ENCODE data around the gene ALLC.

ALLC gene

GRCh38 chr2:3667151-3667631, 9.2 kb downstream of the ALLC start:
- H3K9me3 ChIP-seq (ENCODE audit: control insufficient read depth, insufficient read depth, low read length) = no peaks in the 10 kb centered on the region
- no peak overlapping the region for H3K27ac ChIP-seq (ENCODE audit: low read length)
- H3K27me3 ChIP-seq (ENCODE audit: control insufficient read depth, insufficient read depth, low read length) = no peaks in the 10 kb centered on the region; the same call in 1 of the 2 replicates
- no peak overlapping the region; the same call in 1 of the 2 replicates for H3K4me3 ChIP-seq (ENCODE audit: low read length)
- WGBS (ENCODE audit: insufficient coverage, insufficient read length) = no CpG with 5 or more reads among the region's 23 CpGs
- no peaks in the 10 kb centered on the region for H3K4me1 ChIP-seq (ENCODE audit: control insufficient read depth, insufficient read depth, low read length)
- no peak for DNase-seq (ENCODE audit: low read depth, low spot score)
- H3K36me3 ChIP-seq (ENCODE audit: control insufficient read depth, insufficient read depth, low read length) = no peaks in the 10 kb centered on the region

- WGBS (ENCODE audit: insufficient coverage, insufficient read length) = no CpG with 5 or more reads among the region's 8 CpGs
- H3K27ac ChIP-seq (ENCODE audit: low read length) = no peak overlapping the region
Measured at GRCh38 chr2:3669656-3670055, 11.7 kb downstream of the ALLC start.

GRCh38 chr2:3670376-3670775, 12.4 kb downstream of the ALLC start:
- Histone ChIP-seq H3K4me3 (ENCODE audit: low read length) (no peak overlapping the region), H3K27ac (ENCODE audit: low read length) (no peak overlapping the region), H3K36me3 (ENCODE audit: control insufficient read depth, insufficient read depth, low read length) (no peaks in the 10 kb centered on the region), H3K27me3 (ENCODE audit: control insufficient read depth, insufficient read depth, low read length) (no peaks in the 10 kb centered on the region), H3K9me3 (ENCODE audit: control insufficient read depth, insufficient read depth, low read length) (no peaks in the 10 kb centered on the region), H3K4me1 (ENCODE audit: control insufficient read depth, insufficient read depth, low read length) (no peaks in the 10 kb centered on the region)
- no CpG with 5 or more reads among the region's 15 CpGs for WGBS (ENCODE audit: insufficient coverage, insufficient read length)
- no peak for DNase-seq (ENCODE audit: low read depth, low spot score)

More at GRCh38 chr2:3669656-3670055, 11.7 kb downstream of the ALLC start:
- no peaks in the 10 kb centered on the region for H3K9me3 ChIP-seq (ENCODE audit: control insufficient read depth, insufficient read depth, low read length)
- no peaks in the 10 kb centered on the region for H3K36me3 ChIP-seq (ENCODE audit: control insufficient read depth, insufficient read depth, low read length)
- no peak overlapping the region for H3K4me3 ChIP-seq (ENCODE audit: low read length)
- DNase-seq (ENCODE audit: low read depth, low spot score) = no peak
- no peaks in the 10 kb centered on the region for H3K4me1 ChIP-seq (ENCODE audit: control insufficient read depth, insufficient read depth, low read length)
- no peaks in the 10 kb centered on the region for H3K27me3 ChIP-seq (ENCODE audit: control insufficient read depth, insufficient read depth, low read length)

- WGBS (ENCODE audit: insufficient coverage, insufficient read length) = no CpG with 5 or more reads among the region's 11 CpGs
- Histone ChIP-seq H3K4me3 (ENCODE audit: low read length) (no peak overlapping the region), H3K4me1 (ENCODE audit: control insufficient read depth, insufficient read depth, low read length) (no peaks in the 10 kb centered on the region), H3K27ac (ENCODE audit: low read length) (no peak overlapping the region), H3K36me3 (ENCODE audit: control insufficient read depth, insufficient read depth, low read length) (no peaks in the 10 kb centered on the region), H3K9me3 (ENCODE audit: control insufficient read depth, insufficient read depth, low read length) (no peaks in the 10 kb centered on the region), H3K27me3 (ENCODE audit: control insufficient read depth, insufficient read depth, low read length) (no peaks in the 10 kb centered on the region)
- DNase-seq (ENCODE audit: low read depth, low spot score) = no peak
Measured at GRCh38 chr2:3670941-3671340, 12.9 kb downstream of the ALLC start.

GRCh38 chr2:3672861-3673678, 15.1 kb downstream of the ALLC start:
- DNase-seq (ENCODE audit: low read depth, low spot score) = no peak
- Histone ChIP-seq H3K9me3 (ENCODE audit: control insufficient read depth, insufficient read depth, low read length) (no peaks in the 10 kb centered on the region), H3K27ac (ENCODE audit: low read length) (no peak overlapping the region), H3K36me3 (ENCODE audit: control insufficient read depth, insufficient read depth, low read length) (no peaks in the 10 kb centered on the region), H3K4me1 (ENCODE audit: control insufficient read depth, insufficient read depth, low read length) (no peaks in the 10 kb centered on the region), H3K27me3 (ENCODE audit: control insufficient read depth, insufficient read depth, low read length) (no peaks in the 10 kb centered on the region), H3K4me3 (ENCODE audit: low read length) (no peak overlapping the region)
- WGBS (ENCODE audit: insufficient coverage, insufficient read length) = no CpG with 5 or more reads among the region's 9 CpGs

GRCh38 chr2:3674066-3674845, 16.3 kb downstream of the ALLC start:
- DNase-seq (ENCODE audit: low read depth, low spot score) = no peak
- Histone ChIP-seq H3K36me3 (ENCODE audit: control insufficient read depth, insufficient read depth, low read length) (no peaks in the 10 kb centered on the region), H3K4me3 (ENCODE audit: low read length) (no peak overlapping the region), H3K27ac (ENCODE audit: low read length) (no peak overlapping the region), H3K4me1 (ENCODE audit: control insufficient read depth, insufficient read depth, low read length) (no peaks in the 10 kb centered on the region), H3K27me3 (ENCODE audit: control insufficient read depth, insufficient read depth, low read length) (no peaks in the 10 kb centered on the region), H3K9me3 (ENCODE audit: control insufficient read depth, insufficient read depth, low read length) (no peaks in the 10 kb centered on the region)
- WGBS (ENCODE audit: insufficient coverage, insufficient read length) = no CpG with 5 or more reads among the region's 9 CpGs

- no peak overlapping the region for H3K27ac ChIP-seq (ENCODE audit: low read length)
- no peaks in the 10 kb centered on the region for H3K9me3 ChIP-seq (ENCODE audit: control insufficient read depth, insufficient read depth, low read length)
- no peak for DNase-seq (ENCODE audit: low read depth, low spot score)
- H3K4me1 ChIP-seq (ENCODE audit: control insufficient read depth, insufficient read depth, low read length) = no peaks in the 10 kb centered on the region
- no CpG with 5 or more reads among the region's 4 CpGs for WGBS (ENCODE audit: insufficient coverage, insufficient read length)
- H3K36me3 ChIP-seq (ENCODE audit: control insufficient read depth, insufficient read depth, low read length) = no peaks in the 10 kb centered on the region
- H3K27me3 ChIP-seq (ENCODE audit: control insufficient read depth, insufficient read depth, low read length) = no peaks in the 10 kb centered on the region
- no peak overlapping the region for H3K4me3 ChIP-seq (ENCODE audit: low read length)
Measured at GRCh38 chr2:3675687-3676086, 17.7 kb downstream of the ALLC start.

- Histone ChIP-seq H3K27me3 (ENCODE audit: control insufficient read depth, insufficient read depth, low read length) (no peaks in the 10 kb centered on the region), H3K9me3 (ENCODE audit: control insufficient read depth, insufficient read depth, low read length) (no peaks in the 10 kb centered on the region), H3K27ac (ENCODE audit: low read length) (no peak overlapping the region), H3K4me3 (ENCODE audit: low read length) (no peak overlapping the region), H3K4me1 (ENCODE audit: control insufficient read depth, insufficient read depth, low read length) (no peaks in the 10 kb centered on the region), H3K36me3 (ENCODE audit: control insufficient read depth, insufficient read depth, low read length) (no peaks in the 10 kb centered on the region)
- WGBS (ENCODE audit: insufficient coverage, insufficient read length) = no CpG with 5 or more reads among the region's 9 CpGs
- DNase-seq (ENCODE audit: low read depth, low spot score) = no peak
Measured at GRCh38 chr2:3677436-3677835, 19.4 kb downstream of the ALLC start.

GRCh38 chr2:3678212-3678611, 20.2 kb downstream of the ALLC start:
- Histone ChIP-seq H3K4me3 (ENCODE audit: low read length) (no peak overlapping the region), H3K36me3 (ENCODE audit: control insufficient read depth, insufficient read depth, low read length) (no peaks in the 10 kb centered on the region), H3K27me3 (ENCODE audit: control insufficient read depth, insufficient read depth, low read length) (no peaks in the 10 kb centered on the region), H3K27ac (ENCODE audit: low read length) (no peak overlapping the region), H3K9me3 (ENCODE audit: control insufficient read depth, insufficient read depth, low read length) (no peaks in the 10 kb centered on the region), H3K4me1 (ENCODE audit: control insufficient read depth, insufficient read depth, low read length) (no peaks in the 10 kb centered on the region)
- no peak for DNase-seq (ENCODE audit: low read depth, low spot score)
- WGBS (ENCODE audit: insufficient coverage, insufficient read length) = no CpG with 5 or more reads among the region's 9 CpGs

- no peaks in the 10 kb centered on the region for H3K4me1 ChIP-seq (ENCODE audit: control insufficient read depth, insufficient read depth, low read length)
- no peak overlapping the region for H3K27ac ChIP-seq (ENCODE audit: low read length)
- no peak overlapping the region for H3K4me3 ChIP-seq (ENCODE audit: low read length)
- H3K9me3 ChIP-seq (ENCODE audit: control insufficient read depth, insufficient read depth, low read length) = no peaks in the 10 kb centered on the region
- H3K36me3 ChIP-seq (ENCODE audit: control insufficient read depth, insufficient read depth, low read length) = no peaks in the 10 kb centered on the region
- DNase-seq (ENCODE audit: low read depth, low spot score) = no peak
- no peaks in the 10 kb centered on the region for H3K27me3 ChIP-seq (ENCODE audit: control insufficient read depth, insufficient read depth, low read length)
- no CpG with 5 or more reads among the region's 2 CpGs for WGBS (ENCODE audit: insufficient coverage, insufficient read length)
Measured at GRCh38 chr2:3679180-3679579, 21.2 kb downstream of the ALLC start.
